GM12873 (cell line): ENCODE results near the gene DXO.

ENCODE experiments used
- CTCF ChIP-seq: IDR thresholded peaks from 2 replicates; pipeline ENCODE4 v1.5.1; 2012; ENCODE audit warnings: low read depth, mild to moderate bottlenecking, moderate library complexity, low read length, control low read depth; ENCODE audit not compliant: insufficient read depth; ENCODE audit errors: missing control alignments

Gene DXO

GRCh38 chr6:31948306-31948705, 23.6 kb downstream of the DXO start:
- no peak for TF ChIP-seq CTCF

DNA sequence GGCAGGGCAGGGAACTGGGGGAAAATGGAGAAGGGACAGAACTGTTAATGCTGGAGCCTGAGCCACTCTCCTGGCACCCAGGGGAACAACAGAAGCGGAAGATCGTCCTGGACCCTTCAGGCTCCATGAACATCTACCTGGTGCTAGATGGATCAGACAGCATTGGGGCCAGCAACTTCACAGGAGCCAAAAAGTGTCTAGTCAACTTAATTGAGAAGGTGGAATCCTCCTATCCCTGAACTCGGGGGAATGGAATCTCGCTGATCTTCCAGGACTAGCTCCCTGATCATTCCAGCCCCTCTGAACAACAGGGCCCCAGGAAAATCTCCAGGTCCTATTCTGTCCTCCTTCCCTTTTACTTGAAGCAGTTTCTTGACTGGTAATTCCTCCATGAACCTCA, 24.1 kb downstream of the DXO start:
- no peak for TF ChIP-seq CTCF

GRCh38 chr6:31947070-31947675, 24.8 kb downstream of the DXO start:
- TF ChIP-seq CTCF: no peak

- no peak for TF ChIP-seq CTCF
Observed at GRCh38 chr6:31946370-31946885, 25.5 kb downstream of the DXO start.

- no peak for TF ChIP-seq CTCF
Observed at GRCh38 chr6:31945507-31946369, 26.2 kb downstream of the DXO start, which contains the start of gene CFB. TSS of gene CFB (plus strand) at chr6:31946095. CDS start at chr6:31946222, 127 bp downstream.

GRCh38 chr6:31945154-31945506, 26.8 kb downstream of the DXO start:
- TF ChIP-seq CTCF: no peak

DNA sequence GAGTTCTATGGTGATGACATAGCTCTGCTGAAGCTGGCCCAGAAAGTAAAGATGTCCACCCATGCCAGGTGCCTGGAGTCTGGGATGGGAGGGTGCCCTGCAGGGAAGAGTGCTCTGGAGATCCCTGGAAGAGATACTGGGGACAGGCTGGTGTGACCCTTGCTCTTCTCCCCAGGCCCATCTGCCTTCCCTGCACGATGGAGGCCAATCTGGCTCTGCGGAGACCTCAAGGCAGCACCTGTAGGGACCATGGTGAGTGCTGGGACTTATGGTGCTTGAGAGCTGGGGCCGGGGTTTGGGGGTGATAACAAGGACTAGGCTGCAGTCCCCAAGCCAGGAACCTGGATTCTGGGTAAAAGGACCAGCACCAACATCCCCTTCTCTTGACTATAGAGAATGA, 28.2 kb downstream of the DXO start:
- no peak for TF ChIP-seq CTCF
